Stimulated activated CD4-positive, alpha-beta T cell treated with anti-CD3 and anti-CD28 coated beads, Interleukin-4, amount 100 ng/mL, for 4 hours (primary cell): ENCODE results near the gene BEND5.

ENCODE experiments used
- DNase-seq, 2 experiments: peaks; one replicate each; pipeline ENCODE4 v3.0.0-alpha.2; 2020

BEND5 gene

DNA sequence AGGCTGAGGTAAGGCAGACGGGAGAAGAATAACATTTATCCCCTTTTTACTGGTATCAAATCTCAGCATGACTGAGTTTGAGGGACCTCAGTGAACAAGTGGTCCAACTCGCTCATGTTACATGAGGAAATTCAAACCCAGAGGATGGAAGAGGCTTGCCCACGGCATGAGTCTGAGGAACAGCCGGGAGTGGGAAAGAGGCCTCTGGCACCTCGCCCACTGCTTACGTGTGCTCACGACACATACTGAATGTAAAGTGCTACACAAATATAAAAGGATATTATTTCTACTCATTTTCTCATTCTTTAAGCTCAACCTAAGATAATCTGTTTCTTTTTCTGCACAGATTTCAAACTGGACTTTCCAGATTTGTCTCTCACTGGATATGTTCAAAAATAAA lies 14.7 kb downstream of the BEND5 start:
- DNase-seq = no peak

DNA sequence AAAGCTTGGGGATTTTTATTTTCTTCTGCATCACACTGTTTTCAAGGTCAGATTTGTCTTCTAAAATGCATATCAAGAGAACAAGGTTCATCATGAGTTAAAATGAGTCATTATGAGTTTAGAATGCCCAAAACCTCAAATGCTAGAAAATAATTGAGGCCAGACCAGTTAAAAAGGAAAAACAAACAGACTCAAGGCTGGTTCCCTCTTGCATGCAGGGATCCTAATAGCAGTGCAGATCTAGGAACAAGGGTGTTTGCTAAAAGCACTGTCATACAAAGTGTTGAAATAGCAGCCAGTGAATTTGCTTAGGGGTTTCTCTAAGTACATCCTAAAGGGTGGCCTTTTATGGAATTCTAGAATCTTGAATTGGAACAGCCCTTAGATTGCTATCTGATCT lies 15.3 kb downstream of the BEND5 start:
- DNase-seq = no peak

DNA sequence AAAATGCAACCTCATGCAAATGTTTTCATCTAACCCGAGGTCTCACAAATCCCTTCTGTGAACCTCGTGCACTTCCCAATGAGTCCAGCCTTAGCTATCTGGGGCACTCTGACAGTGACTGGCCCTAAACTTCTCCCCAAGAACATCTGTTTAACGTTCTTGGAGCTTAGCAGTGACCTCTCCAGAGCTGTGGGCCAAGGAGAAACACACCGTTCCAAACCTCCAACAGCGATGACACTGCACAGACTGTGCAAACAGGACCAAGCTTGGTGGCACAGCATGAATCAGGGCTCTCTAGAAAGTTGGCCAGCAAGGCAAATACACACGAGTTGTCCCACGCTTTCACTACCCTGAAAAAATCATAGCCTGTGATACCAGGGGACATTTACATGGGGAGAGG lies 15.8 kb downstream of the BEND5 start:
- no peak for DNase-seq

DNA sequence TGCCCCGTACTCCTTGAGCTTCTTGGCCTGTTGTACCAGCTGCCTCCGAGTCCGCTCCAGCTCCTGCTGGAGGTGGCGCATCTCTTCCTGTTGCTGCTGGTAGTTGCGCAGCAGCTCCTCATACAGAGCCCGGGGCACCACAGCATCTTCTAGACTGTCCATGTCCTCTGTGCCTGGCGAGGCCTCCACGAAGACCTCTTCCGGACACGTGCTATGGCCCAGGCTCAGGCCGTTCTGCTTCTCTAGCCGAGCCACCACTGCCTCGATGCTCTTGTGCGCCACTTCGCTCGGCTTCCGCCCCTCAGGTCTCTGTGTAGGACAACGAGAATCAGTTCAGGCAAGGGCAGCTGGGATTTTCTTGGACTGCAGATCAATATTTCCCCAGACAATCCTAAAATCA lies 17.7 kb downstream of the BEND5 start:
- no peak for DNase-seq

DNA sequence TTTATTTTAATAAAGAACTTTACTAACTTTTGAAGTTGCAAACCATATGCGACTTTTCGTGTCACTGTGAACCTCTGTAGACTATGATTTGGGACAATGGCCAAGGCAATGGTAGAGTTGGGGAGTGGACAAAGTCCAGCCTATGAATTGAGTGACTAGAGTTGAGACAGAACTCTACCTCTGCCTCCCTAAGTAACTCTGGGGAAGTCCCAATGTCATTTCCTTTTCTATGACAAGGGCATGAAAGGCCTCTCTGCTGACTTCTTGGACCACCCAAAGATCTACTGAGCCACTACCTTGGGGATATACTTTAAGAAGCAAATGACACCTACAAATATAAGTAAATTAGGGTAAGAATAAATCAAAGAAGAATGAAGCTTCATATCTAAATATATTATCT lies 19.3 kb downstream of the BEND5 start:
- DNase-seq = no peak

DNA sequence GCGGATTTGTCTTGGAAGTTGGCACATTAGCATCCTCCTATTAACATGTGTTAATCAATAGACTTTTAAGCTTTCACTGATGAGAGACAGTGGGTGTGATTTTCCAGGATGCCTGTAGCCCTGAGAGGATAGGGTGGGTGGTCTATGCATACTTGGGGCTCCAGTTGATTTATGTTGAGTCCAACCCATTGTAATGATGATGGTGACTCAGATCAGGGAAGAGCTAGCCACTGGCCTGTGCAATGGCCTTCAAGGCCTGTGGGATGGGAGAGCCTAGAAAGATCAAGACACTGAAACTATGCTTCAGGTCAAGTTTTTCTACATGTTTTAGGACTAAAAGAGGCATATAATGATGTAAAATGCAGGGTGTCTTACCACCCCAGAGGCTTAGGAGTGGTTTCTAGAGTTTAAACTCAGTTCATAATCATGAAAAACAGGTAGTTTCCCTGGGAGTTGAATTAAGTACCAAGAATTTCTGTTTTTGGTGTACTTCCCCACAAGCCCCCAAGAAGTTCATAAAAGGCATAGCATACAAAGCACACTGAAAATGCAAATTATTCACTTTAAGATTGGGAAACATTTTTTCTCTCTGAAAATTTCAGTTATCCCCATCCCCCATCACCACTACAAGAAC lies 19.9 kb downstream of the BEND5 start:
- no peak for DNase-seq

DNA sequence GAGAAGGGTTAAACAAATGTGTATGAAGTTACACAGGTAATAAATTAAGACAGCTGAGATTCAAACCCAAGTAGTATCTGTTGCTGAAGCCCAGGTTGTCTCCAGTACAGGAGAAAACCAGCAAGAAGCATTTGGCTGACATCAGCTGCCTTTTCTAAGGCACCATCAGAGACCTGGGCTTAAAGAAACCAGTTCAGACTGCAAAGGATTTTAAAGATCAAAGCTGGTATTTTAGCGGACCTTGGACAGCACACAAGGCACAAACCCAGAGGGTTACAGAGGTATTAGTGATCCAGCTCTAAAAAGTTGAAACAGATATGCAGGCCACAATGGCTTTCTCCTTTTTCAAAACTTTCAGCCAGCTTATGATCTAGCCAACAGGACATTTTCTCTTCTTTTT lies 23.4 kb downstream of the BEND5 start:
- DNase-seq = no peak

DNA sequence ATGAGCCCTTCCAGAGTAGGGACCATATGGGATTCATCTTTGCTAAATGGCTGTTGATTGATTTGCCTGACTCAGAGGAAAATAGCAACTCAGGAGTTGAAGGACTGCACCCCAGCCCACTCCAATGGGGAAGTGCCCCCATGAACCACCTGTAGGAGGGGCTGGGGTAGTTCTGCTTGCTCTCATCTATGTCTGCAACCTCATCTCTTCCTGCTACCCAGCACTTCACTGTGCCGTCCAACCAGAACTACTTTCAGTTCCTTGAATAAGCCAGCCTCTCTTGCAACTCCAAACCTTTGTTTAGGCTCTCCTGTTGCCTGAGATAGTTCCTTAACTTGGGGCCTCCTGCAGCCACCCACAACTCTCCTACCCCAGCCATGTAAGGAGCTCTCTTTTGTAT lies 26.6 kb downstream of the BEND5 start:
- DNase-seq = no peak

DNA sequence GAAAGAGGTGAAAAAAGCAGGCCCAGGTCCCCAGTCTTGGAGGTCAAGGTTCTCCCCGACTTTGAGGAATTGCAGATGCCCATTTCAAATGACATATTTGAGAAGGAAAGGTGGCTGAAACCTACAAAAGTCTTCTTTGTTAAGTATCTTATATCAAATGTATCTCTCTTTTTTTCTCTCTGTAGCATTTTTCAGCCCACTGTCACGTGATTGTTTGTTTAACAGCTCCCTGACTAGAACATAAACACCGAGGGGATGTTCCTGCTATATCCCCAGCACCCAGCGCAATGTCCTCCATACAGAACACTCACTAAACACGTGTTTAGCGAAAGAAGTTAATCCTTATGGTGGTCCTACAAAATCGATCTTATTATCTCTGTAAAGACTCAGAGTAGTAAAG lies 27.6 kb downstream of the BEND5 start:
- no peak for DNase-seq

DNA sequence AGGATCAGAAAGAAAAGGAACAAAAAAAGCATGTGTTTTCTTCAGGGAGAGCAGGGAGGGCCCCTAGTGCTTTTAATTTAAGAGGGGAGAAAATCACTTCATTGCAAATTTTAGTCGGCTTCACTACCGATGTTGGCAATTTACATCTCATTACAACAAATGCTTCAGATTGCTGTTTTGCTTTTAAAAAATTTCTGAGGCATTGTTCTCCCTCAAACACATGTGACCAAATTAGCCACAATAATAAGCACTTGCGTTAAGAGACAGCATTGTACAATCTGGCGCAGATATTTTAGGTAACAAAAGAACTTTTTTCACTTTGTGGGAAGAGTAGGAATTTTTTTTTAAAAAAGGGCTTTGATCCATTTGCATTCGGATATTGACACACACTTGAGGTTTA lies 29.8 kb downstream of the BEND5 start:
- no peak for DNase-seq

DNA sequence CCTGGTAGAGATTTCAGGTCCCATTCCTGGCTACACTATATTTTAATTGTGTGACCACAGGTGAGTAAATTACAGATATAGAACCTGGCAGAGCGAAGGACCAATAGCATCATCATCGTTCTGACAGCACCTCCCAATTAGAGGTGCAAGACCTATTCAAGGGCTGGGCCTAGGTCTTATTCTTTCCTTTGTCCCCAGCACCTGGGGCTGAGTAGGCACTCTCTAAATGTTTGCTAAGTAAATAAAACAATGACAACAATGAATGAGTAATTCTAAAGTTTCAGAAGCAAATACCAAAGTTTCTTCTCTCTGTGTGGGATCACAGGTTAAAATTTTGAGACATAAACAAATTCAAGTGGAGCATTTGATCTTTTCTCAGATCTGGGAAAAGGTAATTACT lies 32.7 kb downstream of the BEND5 start:
- DNase-seq = no peak

DNA sequence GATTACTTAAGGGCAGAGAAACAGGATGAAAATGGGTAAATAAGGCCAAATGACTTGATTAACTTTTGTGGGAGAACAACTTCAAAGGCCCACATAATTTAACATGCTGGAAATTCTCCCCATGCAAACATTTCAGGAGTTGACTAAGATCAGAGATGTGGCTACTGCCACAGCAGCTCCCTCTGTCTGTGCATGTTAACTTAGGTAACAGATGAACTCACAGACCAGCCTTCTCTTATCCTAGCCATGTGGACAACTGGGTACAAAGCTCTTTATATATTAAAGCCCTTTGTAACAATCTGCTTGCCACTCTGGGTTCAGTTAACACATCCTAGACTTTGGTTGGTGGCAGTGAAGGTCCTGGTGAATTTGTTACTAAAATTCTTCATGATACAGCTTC lies 33.2 kb downstream of the BEND5 start:
- DNase-seq = no peak

DNA sequence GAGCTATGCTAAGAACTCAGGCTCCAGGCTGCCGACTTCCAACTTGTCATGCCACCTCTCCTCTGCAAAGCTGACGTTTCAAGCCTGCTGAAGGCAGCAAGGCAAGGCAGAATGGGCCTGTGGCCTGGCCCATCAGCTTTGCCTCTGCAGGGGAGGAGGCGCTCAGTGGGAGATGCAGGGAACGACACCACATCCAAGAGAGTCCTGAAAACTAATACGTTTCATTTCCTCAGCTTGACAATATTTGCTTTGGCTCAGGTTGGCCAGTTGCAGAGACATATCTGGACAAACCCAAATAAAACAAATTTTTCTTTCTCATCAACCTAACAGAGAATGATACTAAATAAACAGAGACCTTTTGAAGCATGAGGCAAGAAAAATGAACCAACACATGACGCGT lies 35.3 kb downstream of the BEND5 start:
- no peak for DNase-seq

DNA sequence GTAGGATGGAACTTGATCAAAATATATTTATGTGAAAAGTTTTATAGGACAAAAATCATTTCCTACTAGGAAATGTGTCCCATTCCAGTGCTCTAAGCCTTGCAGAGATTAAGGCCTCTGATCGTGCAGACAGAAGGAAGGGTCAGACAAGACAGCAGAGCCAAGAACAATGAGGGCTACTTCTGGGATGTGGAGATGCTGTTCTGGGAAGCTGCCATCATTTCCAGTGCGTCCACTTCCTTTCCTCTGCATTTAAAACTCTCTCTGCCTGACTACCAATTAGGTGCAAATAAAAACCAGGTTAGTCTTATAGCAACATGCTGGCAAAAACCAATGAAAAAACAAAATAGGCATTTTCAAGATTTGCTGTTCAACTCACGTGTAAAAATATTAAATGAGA lies 36.1 kb downstream of the BEND5 start:
- no peak for DNase-seq

DNA sequence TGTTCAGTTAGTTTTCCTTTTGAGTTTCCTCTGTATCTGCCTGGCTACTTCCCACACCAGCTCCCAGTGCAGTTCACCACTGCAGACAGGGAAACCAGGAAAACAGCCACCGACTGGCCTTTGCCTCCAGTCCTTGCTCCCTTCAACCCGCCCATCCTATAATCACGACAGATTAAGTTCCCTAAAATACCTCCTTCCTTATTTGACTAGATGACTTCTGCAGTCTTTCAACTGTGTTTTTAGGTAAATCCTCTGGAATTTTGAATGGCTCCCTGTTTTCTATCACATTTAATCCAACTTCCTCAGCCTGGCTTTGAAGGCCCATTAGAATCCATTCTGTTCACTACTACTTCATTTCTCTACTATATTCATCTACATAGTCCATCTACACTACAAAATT lies 37.6 kb downstream of the BEND5 start:
- no peak for DNase-seq

DNA sequence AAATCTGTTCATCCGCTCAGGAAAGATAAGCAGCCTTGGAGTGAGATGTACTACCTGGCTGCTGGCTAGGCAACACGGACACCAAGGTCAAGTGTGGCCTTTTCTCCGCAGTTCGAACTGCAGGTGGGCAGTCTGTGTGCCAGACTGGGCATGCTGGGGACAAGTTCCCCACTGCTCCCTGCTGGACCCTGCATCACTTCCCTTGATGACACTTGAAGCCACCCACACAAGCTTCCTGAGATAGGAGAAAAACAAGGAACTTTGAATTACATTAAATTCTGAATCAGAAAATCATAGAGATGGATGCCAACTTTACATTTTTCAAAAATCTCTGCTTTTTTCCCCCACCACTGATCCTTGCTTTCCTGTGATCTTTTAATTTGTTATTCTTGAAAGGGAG lies 38.3 kb downstream of the BEND5 start:
- DNase-seq = no peak

DNA sequence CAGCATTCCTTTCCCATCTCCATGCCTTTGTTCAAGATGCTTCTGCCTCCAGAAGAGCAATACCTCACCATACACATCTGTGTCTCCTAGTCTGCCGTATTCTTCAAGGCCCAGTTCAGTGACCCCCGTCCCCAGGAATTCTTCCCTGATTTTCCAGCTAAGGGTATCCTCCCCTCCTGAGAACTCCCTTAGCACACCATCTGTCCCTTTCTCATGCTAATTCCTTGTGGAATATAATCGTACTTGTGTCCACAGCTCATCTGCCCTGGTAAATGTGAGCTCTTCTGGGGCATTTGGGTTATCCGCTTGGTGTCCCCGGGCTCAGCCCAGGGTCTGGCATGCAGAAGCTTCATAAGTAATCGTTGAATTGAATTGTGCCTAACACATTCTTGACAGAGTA lies 40.9 kb downstream of the BEND5 start:
- DNase-seq = no peak

DNA sequence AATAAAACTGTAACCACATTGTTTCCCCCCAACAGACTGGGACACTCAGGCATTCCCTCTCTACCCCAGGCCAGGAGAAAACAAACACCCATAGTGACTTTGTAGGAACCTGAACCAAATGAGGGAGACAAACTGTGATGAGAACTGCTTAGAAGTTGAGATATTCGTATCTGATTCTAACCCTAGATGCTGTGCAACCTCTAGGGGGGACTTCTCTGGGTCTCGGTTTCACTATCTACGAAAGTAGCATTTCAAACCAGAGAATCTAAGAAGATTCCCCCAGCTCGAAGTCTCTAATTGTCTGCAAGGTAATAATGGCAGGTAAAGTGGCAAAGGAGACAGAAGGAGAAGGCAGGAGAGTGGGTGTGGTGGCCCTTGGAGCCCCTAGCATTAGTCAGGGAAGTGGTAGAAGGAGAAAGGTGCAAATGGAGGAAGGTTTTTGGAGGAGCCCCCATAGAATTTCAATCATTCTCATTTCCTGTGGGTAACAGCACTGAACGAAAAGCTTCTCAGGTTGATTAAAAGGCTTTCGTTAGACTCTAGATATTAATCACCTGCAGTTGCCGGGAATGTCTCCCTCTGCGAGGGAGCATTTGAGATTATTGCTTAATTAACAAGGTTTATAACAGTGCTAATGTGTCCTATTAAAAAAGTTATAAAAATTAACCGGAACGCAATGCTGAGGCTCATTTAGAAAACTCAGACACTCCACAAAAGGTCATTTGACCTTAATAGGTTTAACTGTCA lies 46.4 kb downstream of the BEND5 start:
- no peak for DNase-seq

DNA sequence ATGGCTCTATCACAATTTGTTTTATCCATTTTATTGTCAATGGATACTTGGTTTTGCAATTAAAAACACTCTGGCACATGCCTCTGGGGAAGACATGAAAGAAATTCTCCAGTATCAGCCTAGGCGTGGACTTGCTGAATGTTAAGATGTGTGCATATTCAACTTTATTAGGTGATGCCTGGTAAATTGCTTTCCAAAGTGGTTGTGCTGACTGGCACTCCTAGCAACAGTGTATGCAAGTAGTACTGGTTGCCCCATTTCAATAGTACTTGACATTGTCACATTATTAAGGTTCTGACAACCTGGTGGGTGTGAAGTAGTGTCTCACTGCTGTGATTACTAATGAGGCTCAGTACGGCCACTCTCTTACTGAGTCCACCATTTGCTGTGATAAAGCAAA lies 48.1 kb downstream of the BEND5 start:
- DNase-seq = no peak

DNA sequence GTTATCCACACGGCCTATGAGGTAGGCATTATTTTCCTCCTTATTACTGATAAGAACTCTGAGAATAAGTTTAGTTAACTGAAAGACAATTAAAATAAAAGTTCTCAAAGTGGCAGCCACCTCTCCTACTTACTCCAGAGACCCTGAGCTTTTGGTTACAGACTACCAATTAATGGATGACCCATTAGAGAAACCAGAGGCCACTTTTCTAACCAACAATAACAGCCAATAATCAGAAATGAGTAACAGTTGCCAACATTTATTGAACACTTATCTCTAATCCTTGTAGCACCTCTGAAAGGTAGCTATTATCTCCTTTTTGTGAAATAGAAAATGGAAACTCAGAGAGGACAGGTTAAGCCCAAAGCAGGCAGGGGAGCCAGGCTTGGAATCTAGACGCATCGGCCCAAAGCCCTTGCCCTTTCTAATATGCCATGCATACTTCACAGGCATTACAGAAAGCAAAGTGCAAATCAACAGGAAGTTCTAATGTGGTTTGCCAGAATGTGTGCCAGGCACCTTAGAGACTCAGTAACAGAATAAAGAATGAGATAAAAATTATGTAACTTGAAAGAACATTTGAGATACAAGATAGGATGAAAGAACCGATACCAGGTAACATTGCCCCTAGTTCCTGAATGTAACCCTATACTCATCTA lies 50.0 kb downstream of the BEND5 start:
- DNase-seq = no peak

DNA sequence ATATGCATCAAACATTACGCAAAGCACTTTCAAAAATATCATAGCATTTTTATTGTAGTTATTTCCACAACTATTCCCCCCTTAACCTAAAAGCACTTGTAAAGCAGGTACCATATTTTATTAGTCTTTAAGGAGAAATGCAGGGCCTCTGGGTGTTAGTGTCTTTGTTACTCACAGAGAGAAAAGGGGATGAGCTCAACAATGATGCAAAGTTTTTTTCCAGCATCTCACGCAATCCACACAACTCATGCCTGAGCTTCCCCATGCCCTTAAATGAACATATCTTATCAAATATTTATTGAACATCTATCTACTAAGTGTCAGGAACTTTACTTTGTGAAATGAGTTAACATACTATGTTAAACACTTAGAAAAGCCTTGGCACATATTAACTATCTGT lies 50.6 kb downstream of the BEND5 start:
- DNase-seq = no peak

DNA sequence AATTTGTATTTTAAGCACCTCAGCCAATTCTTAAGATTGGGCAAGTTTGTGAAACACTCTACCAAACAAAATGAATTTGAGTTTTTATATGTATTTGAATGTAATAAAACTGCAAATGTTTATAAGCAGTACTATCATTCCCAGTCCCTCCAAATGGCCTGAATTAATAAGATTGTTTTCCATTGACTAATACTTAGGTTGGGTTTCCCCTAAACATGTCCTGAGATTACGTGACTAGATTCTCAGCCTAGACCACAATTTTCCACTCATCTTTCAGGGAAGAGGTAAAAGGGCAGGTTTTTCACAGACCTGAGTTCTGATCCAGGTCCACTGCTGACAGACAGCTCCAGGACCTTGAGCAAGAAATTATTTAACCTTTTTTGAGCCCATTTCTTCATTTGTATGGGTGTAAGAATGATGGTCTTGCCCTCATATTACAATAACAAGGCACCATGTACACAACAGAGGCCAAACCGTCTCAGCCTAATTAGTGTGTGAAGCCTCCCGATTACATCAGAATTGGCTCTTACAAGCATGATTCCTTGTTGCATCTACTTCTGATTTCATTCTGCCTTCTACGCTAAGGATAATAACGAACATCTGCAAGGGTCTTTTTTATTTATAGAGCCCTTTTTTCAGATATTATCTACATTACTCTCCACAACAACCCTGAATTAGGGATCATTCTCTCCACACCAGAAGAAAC lies 51.2 kb downstream of the BEND5 start:
- no peak for DNase-seq

DNA sequence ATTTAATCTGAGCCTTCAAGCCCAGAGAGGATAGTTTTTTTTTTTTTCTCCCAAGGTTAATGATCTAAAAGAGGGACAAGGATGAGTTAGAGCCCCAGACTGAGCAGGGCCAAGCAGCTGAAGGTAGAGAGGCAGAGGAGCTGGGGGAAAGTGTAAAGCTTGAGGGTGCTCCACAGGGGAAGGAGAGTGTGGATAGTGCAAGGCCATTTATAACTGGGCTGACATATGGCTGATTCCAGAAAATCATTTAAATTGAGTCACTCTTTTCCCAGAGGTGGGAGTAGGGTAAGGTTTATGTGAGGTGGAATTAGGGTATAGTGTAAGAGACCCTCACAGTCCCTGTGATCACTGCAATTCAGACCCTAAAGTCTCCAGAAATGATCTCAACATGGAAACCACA lies 55.8 kb downstream of the BEND5 start:
- DNase-seq = no peak

DNA sequence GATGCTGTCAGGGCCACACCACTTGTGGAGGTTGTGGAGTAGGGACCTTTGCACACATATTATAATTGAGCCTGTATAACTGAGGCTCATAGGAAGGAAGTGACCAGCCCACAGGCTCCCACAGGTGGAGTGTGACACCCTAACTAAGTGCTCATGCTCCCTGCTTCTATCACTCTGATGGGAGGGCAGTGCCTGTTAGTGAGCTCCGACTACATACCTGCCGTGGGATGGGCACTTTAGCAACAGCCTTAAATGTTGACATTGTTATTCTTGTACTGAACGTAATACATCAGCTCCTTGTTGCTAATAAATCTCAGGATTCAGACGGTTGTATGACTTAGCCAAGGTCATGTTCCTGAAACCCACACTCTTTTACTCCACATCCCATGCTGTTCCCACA lies 58.0 kb downstream of the BEND5 start:
- no peak for DNase-seq
